HG03066 (cell line): ENCODE measurements around the gene HEMK1.

Source experiments
- ATAC-seq: cut with Tn5 transposase; IDR thresholded peaks from one replicate; pipeline ENCODE4 v1.9.1; 2021; ENCODE audit warnings: low read depth; ENCODE audit not compliant: unreplicated experiment

Gene HEMK1

GRCh38 chr3:50630877-50631276, 61.6 kb downstream of the HEMK1 start:
- ATAC-seq, result no peak

- no peak for ATAC-seq
These were observed 63.1 kb downstream of the HEMK1 start for GRCh38 chr3:50632450-50632849.

- no peak for ATAC-seq
These were observed 64.0 kb downstream of the HEMK1 start for GRCh38 chr3:50633230-50633790.

- ATAC-seq, result no peak
These were observed 65.7 kb downstream of the HEMK1 start for GRCh38 chr3:50635066-50635465.

GRCh38 chr3:50637011-50637410, 67.7 kb downstream of the HEMK1 start:
- ATAC-seq, result no peak

GRCh38 chr3:50637945-50638344, 68.6 kb downstream of the HEMK1 start:
- no peak for ATAC-seq

- ATAC-seq, result no peak
These were observed 69.8 kb downstream of the HEMK1 start for GRCh38 chr3:50639055-50639494.

- ATAC-seq, result no peak
These were observed 73.1 kb downstream of the HEMK1 start for GRCh38 chr3:50642382-50642781.

- no peak for ATAC-seq
These were observed 75.2 kb downstream of the HEMK1 start for GRCh38 chr3:50644561-50644960.

- ATAC-seq, result no peak
These were observed 76.1 kb downstream of the HEMK1 start for GRCh38 chr3:50645378-50645777.
